Prostate gland (tissue), 2 donors: ENCODE data around the gene CEP41. TPM values are rescaled to one million over a fixed set of nuclear protein-coding genes. Genes with fewer than 3 reads are reported as not detected.
"Not testable (repeated sequence)": the region's sequence is repeated elsewhere in the genome, so short reads cannot be mapped to it uniquely, and the experiment has no call there.

Experiments used
- DNase-seq: peaks from one replicate; pipeline ENCODE4 v3.0.0-alpha.2; 2019; ENCODE audit warnings: low spot score
- H3K27ac ChIP-seq, 2 donors: fragments of 200-600 bp; sonication (generic); 2 replicates each; pipeline ENCODE4 v1.5.1; 2017 to 2019
- H3K27me3 ChIP-seq: fragments of 200-600 bp; sonication (generic); replicated peaks from 2 replicates; pipeline ENCODE4 v1.5.1; 2019; ENCODE audit not compliant: insufficient read depth
- H3K36me3 ChIP-seq, 2 donors: fragments of 200-600 bp; sonication (generic); 1 replicate in 1 of 2; 2 replicates in 1 of 2; pipeline versions ENCODE4 v1.5.1 to v1.8.1; 2017 to 2019
- H3K4me1 ChIP-seq: fragments of 200-600 bp; sonication (generic); replicated peaks from 2 replicates; pipeline ENCODE4 v1.5.1; 2019
- H3K4me3 ChIP-seq, 2 donors: fragments of 200-600 bp; sonication (generic); 2 replicates each; pipeline ENCODE4 v1.5.1; 2017 to 2019
- H3K9me3 ChIP-seq: fragments of 200-600 bp; sonication (generic); 2 replicates; pipeline ENCODE4 v1.5.1; 2017
- POLR2A ChIP-seq: fragments of 450-650 bp; IDR thresholded peaks from one replicate; pipeline ENCODE4 v1.6.1; 2016; ENCODE audit warnings: antibody characterized with exemption, mild to moderate bottlenecking
- POLR2AphosphoS5 ChIP-seq: sonication (generic); formaldehyde crosslinking; IDR thresholded peaks from one replicate; pipeline ENCODE4 v1.6.1; 2017; ENCODE audit warnings: antibody characterized with exemption
- WGBS: methylation state at CpG from one replicate; pipeline ENCODE4 v1.1.5; 2018; 5-methylcytosine and 5-hydroxymethylcytosine counted together
- intact Hi-C: fragments of 100-400 bp; cut with DNase I; formaldehyde crosslinking; loops from one replicate; pipeline ENCODE4 v1.14.2; 2022
- total RNA-seq, 2 donors: library from RNA; depleted of rRNA; stranded (reverse); fragments of >200 nt; gene quantifications; one replicate each; pipeline ENCODE4 v1.1.0, GENCODE V29; 2016
- TF ChIP-seq, protein P1 (sequence below), 4 experiments: fragments of 200-600 bp in 2 of 4; fragments of 450-650 bp in 2 of 4; sonication (generic) in 2 of 4; IDR thresholded peaks; 1 replicate in 3 of 4; 2 replicates in 1 of 4; pipeline ENCODE4 v1.5.1; 2016 to 2019; ENCODE audit warnings: antibody characterized with exemption in 4 of 4, mild to moderate bottlenecking in 2 of 4, moderate library complexity in 2 of 4

The CEP41 gene
- total RNA-seq, 2 donors from 2014 or later, result 6.6 to 16.2 TPM

DNA sequence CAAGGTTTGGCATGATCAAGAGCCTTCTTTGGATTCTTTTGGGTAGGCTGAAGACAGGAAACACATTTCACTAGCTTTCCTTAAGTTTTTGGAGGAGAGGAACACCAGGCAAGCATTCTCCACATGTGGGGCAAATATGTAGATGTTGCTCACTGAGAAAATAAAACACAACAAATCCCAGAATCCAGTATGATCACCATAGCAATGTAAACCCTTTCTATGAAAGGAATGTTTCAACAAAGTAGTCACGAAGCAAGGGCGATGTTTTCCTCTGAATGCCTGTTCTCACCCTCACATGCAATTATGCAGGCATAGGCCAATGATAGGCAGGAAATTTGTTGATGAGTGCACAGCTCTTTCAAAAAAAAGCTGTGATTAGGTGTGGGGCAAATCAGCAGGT lies 20.5 kb upstream of the CEP41 start:
- no peak overlapping the region for H3K27ac ChIP-seq
- no peak for TF ChIP-seq POLR2A
- no peaks in the 10 kb centered on the region for H3K27me3 ChIP-seq
- WGBS, result 64% methylated on average over 2 of the region's 2 CpGs
- no peaks in the 10 kb centered on the region for H3K9me3 ChIP-seq
- H3K4me3 ChIP-seq, result no peak overlapping the region
- DNase-seq, result no peak
- H3K4me1 ChIP-seq, result no peaks in the 10 kb centered on the region
- intact Hi-C loops, result no loop called here
- no peaks in the 10 kb centered on the region for H3K36me3 ChIP-seq

GRCh38 chr7:130458257-130458656 lies 17.4 kb upstream of the CEP41 start:
- WGBS, result 84% methylated on average over 2 of the region's 2 CpGs
- Histone ChIP-seq H3K27me3 (no peaks in the 10 kb centered on the region), H3K36me3 (no peaks in the 10 kb centered on the region), H3K4me3 (no peak overlapping the region), H3K27ac (no peak overlapping the region), H3K9me3 (no peaks in the 10 kb centered on the region), H3K4me1 (no peaks in the 10 kb centered on the region)
- TF ChIP-seq, protein P1, sequence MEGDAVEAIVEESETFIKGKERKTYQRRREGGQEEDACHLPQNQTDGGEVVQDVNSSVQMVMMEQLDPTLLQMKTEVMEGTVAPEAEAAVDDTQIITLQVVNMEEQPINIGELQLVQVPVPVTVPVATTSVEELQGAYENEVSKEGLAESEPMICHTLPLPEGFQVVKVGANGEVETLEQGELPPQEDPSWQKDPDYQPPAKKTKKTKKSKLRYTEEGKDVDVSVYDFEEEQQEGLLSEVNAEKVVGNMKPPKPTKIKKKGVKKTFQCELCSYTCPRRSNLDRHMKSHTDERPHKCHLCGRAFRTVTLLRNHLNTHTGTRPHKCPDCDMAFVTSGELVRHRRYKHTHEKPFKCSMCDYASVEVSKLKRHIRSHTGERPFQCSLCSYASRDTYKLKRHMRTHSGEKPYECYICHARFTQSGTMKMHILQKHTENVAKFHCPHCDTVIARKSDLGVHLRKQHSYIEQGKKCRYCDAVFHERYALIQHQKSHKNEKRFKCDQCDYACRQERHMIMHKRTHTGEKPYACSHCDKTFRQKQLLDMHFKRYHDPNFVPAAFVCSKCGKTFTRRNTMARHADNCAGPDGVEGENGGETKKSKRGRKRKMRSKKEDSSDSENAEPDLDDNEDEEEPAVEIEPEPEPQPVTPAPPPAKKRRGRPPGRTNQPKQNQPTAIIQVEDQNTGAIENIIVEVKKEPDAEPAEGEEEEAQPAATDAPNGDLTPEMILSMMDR (IDR thresholded peaks at IDR 0.05), result no peak
- no peak for TF ChIP-seq POLR2AphosphoS5
- TF ChIP-seq POLR2A, result no peak
- intact Hi-C loops, result no loop called here
- no peak for DNase-seq

GRCh38 chr7:130454959-130455358 lies 14.1 kb upstream of the CEP41 start:
- H3K36me3 ChIP-seq, result no peaks in the 10 kb centered on the region
- no peaks in the 10 kb centered on the region for H3K27me3 ChIP-seq
- no peak overlapping the region for H3K27ac ChIP-seq
- H3K4me3 ChIP-seq, result no peak overlapping the region
- no peaks in the 10 kb centered on the region for H3K4me1 ChIP-seq
- WGBS, result 75% methylated on average over 2 of the region's 2 CpGs
- TF ChIP-seq POLR2A, result no peak
- DNase-seq, result no peak
- H3K9me3 ChIP-seq, result no peaks in the 10 kb centered on the region
- intact Hi-C loops, result no loop called here

DNA sequence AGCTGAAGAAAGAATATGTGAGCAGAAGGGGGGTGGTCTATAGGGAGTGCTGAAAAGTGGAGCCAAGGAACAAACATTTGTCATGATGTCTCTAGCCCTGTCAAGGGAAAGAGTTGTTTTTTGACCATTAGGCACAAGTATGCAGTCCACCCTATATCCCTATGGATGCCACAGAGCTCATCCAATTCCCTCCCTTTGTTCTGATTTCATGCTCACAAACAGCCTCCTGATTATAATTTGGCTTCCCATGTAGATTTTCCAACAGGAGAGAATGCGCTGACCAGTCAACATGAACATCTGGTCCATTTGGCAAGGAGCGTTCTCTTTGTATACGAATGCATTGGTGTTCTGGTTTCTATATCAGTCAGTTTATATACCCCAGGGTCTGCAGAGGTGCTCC lies 12.1 kb upstream of the CEP41 start:
- Histone ChIP-seq H3K27me3 (no peaks in the 10 kb centered on the region), H3K36me3 (no peaks in the 10 kb centered on the region), H3K27ac (no peak overlapping the region), H3K4me3 (no peak overlapping the region), H3K9me3 (no peaks in the 10 kb centered on the region), H3K4me1 (no peaks in the 10 kb centered on the region)
- no peak for TF ChIP-seq POLR2A
- TF ChIP-seq POLR2AphosphoS5, result no peak
- TF ChIP-seq, protein P1 (IDR thresholded peaks at IDR 0.05), result no peak
- 83% methylated on average over 3 of the region's 3 CpGs for WGBS
- intact Hi-C loops, result no loop called here
- DNase-seq, result no peak

GRCh38 chr7:130451344-130451743 lies 10.5 kb upstream of the CEP41 start:
- H3K4me3 ChIP-seq, H3K27ac ChIP-seq, intact Hi-C loops, H3K9me3 ChIP-seq, DNase-seq, H3K27me3 ChIP-seq, H3K36me3 ChIP-seq, H3K4me1 ChIP-seq: not testable (repeated sequence)
- WGBS, result 87% methylated on average over 3 of the region's 3 CpGs

- no peaks in the 10 kb centered on the region for H3K9me3 ChIP-seq
- 85% methylated on average over 3 of the region's 3 CpGs for WGBS
- intact Hi-C loops, result no loop called here
- no peak for DNase-seq
- H3K27ac ChIP-seq, result no peak overlapping the region
- H3K27me3 ChIP-seq, result no peaks in the 10 kb centered on the region
- H3K4me1 ChIP-seq, result no peaks in the 10 kb centered on the region
- H3K36me3 ChIP-seq, result no peaks in the 10 kb centered on the region
- TF ChIP-seq POLR2A (no peak), POLR2AphosphoS5 (no peak)
- TF ChIP-seq, protein P1 (IDR thresholded peaks at IDR 0.05), result no peak
- no peak overlapping the region for H3K4me3 ChIP-seq
These were observed 5.4 kb upstream of the CEP41 start for GRCh38 chr7:130446259-130446658.
